Measurements from ENCODE around the gene POU2F3. TPM values are rescaled to one million over a fixed set of nuclear protein-coding genes. Genes with fewer than 3 reads are reported as not detected.

Gene POU2F3
- total and polyA plus RNA-seq, 2 of the 8 experiments (the other 6 are each of a cell fraction or from before 2014, with no cell fraction given) = 1.0 to 2.1 TPM

- TF ChIP-seq PHF8 (conservative IDR thresholded peaks at IDR 0.05; ENCODE audit: low read depth, low read length) = no peak
- no peak for TF ChIP-seq NRF1 (IDR thresholded peaks at IDR 0.05; ENCODE audit: low read depth, low read length)
These were observed 6.6 kb upstream of the POU2F3 start (continued) for GRCh38 chr11:120233207-120233803.
